Urothelium cell line (cell line): ENCODE data around the gene MOAP1.
A peak's percentile ranks its signal among the peaks of the same experiment; 100 is the strongest.
"Not testable (repeated sequence)": the region's sequence is repeated elsewhere in the genome, so short reads cannot be mapped to it uniquely, and the experiment has no call there.

Experiments used
- DNase-seq: peaks from one replicate; pipeline ENCODE4 v3.0.0; 2011; ENCODE audit warnings: low spot score, mixed read lengths
- FAIRE-seq: peaks from 2 replicates; lab custom pipeline; 2011; peaks lifted over from hg19 to GRCh38; lab: Jason Lieb, UNC

The MOAP1 gene

DNA sequence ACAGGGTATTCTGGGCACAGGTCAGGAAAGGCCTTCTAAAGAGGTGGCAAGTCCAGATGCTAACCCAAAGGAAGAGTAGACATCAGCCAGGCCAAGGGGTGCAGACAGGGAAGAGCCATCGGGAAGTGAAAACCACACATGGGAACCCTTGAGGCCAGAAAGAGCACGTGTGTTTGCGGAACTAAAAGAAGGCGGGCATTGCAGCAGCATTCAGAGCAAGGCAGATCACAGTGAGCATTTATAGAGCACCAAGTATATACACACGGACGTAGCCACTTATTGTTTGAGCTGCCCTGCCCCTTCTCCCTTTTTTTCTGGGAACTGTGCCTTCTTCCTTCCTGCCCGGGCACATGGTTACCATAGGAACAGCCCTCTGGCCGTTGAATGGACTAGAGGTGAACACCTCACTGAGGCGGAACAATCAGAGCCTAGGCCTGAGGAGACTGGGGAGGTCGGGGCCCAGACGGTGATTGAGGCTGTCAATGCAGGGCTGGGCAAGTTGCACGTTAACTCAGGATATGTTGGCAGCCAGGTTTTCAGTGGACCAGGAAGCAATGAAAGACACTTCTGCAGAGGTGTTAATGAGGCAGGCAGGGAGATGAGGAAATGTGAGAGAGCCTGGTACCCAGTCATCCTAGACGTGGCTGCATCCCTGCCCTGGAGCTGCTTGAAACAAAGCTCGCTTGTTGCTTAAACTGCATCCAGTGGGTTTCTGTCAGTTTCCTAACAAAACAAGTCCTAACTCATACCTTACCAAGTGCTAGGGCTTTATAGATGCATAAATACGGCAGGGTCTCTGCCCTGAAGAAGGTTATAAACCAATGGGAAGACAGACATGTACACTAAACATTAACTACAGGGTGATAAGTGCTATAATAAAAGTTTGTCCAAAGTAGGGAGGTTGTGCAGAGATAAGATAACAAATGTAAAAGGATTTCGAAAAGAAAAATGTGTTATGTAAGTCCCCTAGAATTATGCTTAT lies 34.2 kb downstream of the MOAP1 start:
- FAIRE-seq (no peak), DNase-seq (no peak)

DNA sequence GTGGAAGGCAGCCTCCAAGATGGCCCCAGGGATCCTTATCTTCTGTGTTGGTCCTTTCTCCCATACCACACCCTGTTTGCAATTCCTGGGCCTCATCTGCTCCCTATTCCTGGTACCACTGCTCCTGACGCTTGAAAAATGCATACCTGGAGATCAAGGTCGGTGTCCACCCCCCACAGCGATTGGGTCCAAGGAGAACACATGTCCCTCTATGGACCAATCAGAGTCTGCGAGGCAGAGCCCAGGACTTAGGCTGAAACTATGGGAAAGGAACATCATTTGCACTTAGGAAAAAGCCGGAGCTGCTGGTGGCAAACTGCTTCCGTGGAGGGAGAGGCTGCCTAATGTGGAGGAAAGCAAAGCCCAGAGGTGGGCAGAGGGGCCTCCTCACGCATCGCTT lies 35.7 kb downstream of the MOAP1 start:
- FAIRE-seq (no peak), DNase-seq (no peak)

DNA sequence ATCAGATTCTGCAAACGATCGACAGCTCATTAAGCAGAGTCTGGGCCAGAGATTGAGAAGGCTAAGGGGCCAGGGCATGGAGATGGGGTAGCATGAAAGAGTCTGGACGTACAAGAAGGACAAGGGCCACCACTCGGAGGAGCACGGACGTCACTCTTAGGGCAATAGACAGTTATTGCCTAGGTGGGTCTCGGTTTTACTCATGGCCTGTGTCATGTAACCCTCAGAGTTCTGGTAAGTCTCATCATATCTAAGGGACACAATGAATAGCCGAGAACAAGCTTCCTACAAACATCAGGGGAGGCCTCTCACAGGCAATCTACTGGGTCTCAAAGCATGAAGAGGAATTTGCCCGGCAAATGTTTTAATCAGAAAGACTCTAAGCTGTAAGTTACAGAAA lies 38.6 kb downstream of the MOAP1 start:
- no peak for DNase-seq

DNA sequence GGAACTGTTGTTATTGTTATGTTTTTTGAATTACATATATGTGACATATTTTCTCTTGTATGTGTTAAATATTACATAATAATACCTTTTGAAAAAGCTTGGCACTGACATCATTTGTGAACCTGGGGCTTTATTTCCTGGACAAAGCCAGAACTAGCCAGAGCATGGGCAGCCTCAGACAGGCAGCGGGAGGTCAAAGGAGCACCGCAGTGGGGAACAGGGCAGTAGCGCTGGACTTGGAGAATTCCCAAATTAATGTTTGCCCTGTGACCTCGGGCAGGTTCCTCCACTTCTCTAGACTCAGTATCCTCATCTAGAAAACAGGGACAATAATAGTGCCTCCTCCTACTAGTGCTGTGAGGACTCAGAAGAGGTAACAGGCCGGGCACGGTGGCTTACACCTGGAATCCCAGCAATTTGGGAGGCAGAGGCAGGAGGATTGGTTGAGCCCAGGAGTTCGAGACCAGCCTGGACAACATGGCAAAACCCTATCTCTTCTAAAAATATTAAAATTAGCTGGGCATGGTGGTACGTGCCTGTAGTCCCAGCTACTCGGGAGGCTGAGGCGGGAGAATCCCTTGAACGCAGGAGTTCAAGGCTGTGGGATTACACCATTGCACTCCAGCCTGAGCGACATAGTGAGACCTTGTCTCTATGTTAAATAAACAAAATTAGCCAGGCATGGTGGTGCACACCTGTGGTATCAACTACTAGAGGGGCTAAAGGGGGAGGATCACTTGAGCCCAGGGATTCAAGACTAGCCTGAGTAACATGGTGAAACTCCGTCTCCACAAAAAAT lies 41.6 kb downstream of the MOAP1 start:
- DNase-seq = no peak
- FAIRE-seq = no peak

More for the DNA sequence above, 38.6 kb downstream of the MOAP1 start:
- no peak for FAIRE-seq

DNA sequence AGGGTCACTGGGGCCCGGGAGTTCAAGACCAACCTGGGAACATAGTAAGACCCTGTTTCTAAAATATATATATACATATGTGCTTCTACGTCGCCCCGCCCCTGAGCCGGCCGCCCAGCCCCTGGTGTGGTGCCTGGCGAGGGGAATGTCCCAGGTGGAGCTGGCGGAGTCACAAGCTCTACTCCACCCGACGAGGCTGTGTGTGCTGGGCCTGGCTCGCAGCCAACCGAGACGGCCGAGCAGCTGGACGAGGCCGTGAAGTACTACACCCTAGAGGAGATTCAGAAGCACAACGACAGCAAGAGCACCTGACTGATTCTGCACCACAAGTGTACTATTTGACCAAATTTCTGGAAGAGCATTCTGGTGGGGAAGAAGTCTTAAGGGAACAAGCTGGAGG lies 46.8 kb downstream of the MOAP1 start:
- DNase-seq = no peak
- no peak for FAIRE-seq

DNA sequence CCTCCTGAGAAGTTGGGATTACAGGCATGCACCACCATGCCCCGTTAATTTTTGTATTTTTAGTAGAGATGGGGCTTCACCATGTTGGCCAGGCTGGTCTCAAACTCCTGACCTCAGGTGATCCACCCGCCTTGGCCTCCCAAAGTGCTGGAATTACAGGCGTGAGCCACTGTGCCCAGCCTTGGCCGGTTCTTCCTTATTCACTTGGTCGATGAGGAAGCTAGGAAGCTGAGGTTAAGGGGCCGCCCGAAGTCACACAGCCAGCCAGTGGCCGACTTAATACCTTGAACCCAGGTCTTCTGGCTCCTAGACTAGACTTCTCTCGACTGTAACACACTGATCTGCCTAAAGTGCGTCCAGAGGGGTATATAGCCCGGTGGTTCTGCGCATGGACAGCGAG lies 48.2 kb downstream of the MOAP1 start:
- not testable (repeated sequence) for DNase-seq, FAIRE-seq

DNA sequence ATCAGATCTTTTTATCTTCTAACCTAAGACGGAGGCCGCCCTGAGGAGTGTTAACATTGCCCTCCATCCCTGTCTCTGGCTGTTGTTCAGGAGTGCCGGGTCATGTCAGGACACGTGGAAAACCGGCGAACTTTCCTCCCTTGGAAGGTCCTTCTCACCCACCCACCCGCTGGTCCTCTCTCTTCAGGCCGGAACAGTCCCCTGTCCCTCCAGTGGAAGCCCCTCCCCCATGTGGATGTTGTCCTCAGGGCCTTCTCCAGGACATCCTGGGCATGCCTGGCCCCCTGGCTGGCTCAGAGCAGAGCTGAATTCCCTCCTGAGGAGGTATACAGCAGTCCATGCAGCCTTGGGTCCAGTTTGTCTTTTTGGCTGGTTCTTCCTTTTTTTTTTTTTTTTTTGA lies 48.7 kb downstream of the MOAP1 start:
- DNase-seq = no peak
- FAIRE-seq = no peak

DNA sequence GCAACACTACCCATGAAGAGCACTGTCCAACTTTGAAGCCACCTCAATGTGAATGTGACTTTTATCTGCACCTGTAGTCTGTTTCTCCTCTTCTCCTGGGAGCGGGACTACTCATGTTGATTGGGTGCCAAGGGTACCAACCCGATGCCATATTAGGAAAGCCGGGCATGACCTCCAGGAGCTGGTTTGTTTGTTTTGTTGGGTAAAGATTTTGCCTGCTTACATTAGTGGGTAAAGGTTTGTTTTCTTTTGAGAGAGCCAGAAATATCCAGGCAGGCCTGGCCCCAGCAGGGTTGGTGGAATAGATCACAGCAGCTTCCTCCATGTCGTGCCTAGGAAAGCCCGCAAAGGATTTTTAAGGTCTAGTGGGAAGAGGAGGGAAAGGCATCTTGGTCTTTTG lies 49.3 kb downstream of the MOAP1 start:
- FAIRE-seq (no peak), DNase-seq (no peak)

DNA sequence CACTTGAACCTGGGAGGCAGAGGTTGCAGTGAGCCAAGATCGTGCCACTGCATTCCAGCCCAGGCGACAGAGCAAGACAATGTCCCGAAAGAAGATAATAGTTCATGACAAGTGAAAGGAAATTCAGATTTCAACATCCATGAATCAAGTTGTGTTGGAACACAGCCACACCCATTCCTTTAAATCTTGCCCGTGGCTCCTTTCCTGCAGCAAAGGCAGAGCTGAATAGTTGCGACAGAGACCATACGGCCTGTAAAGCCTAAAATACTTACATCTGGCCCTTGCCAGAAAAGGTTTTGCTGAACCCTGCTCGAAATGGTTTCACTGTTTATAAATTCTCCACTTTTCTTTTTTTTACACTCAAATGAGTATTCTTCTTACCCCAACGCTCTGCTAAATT lies 51.2 kb downstream of the MOAP1 start:
- FAIRE-seq (no peak), DNase-seq (no peak)

DNA sequence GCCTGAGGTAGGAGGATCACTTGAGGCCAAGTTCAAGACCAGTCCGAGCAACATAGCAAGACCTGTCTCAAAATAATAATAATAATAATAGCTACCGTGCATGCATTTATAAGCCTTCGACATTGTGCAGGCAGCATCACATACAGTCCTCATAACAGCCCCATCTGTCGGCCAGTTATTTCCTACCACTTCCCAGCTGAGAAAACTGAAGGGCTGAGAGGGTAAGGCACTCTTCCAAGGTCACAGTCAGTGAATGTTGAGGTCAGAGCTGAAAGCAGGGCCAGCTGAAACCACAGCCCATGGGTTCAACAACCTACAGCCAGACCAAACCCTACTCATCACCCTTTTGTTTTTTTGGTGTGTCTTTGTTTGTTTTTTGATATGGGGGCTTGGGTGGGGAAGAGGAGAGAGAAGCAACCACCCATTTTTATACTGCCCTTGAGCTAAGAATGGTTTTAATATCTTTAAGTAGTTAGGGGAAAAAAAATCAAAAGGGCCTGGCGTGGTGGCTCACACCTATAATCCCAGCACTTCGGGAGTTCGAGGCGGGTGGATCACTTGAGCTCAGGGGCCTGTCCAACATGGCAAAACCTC lies 52.1 kb downstream of the MOAP1 start:
- DNase-seq (peak; percentile 25), FAIRE-seq (no peak)
